Peyer's patch (tissue), 4 donors: ENCODE data around the gene BEST3.

ENCODE experiments used
- CTCF ChIP-seq, 6 experiments: fragments of 450-650 bp in 4 of 6; fragments of 200-600 bp in 2 of 6; sonication (generic) in 1 of 6; IDR thresholded peaks; one replicate each; pipeline ENCODE4 v1.5.1; 2017 to 2019; ENCODE audit warnings: antibody characterized with exemption in 6 of 6, mild to moderate bottlenecking in 3 of 6, moderate library complexity in 1 of 6
- POLR2A ChIP-seq, 2 donors: fragments of 450-650 bp; IDR thresholded peaks; one replicate each; pipeline ENCODE4 v1.5.1; 2017; ENCODE audit warnings: antibody characterized with exemption in 2 of 2, mild to moderate bottlenecking in 2 of 2, moderate library complexity in 2 of 2

GRCh38 chr12:69651922-69652321, 47.2 kb downstream of the BEST3 start:
- TF ChIP-seq CTCF (IDR thresholded peaks at IDR 0.05) (no peak), POLR2A (IDR thresholded peaks at IDR 0.05) (no peak)
